Esophagus muscularis mucosa (tissue), 4 donors: ENCODE measurements around the gene ATP11A. TPM values are rescaled to one million over a fixed set of nuclear protein-coding genes. Genes with fewer than 3 reads are reported as not detected.

Source experiments
- DNase-seq: peaks from one replicate; pipeline ENCODE4 v3.0.0-alpha.2; 2017; ENCODE audit errors: extremely low spot score
- H3K27ac ChIP-seq, 4 donors: fragments of 200-600 bp; sonication (generic); replicated peaks in 1 of 4; 1 replicate in 3 of 4; 2 replicates in 1 of 4; pipeline ENCODE4 v1.5.1; 2016 to 2019; ENCODE audit warnings: mild to moderate bottlenecking in 1 of 4
- H3K27me3 ChIP-seq, 4 donors: fragments of 200-600 bp; sonication (generic); one replicate each; pipeline versions ENCODE4 v1.5.1 to v1.6.0; 2016 to 2019
- H3K36me3 ChIP-seq, 4 donors: fragments of 200-600 bp; sonication (generic); one replicate each; pipeline ENCODE4 v1.5.1; 2016 to 2019
- H3K4me1 ChIP-seq, 4 donors: fragments of 200-600 bp; sonication (generic); one replicate each; pipeline ENCODE4 v1.5.1; 2016 to 2019
- H3K4me3 ChIP-seq, 4 donors: fragments of 200-600 bp; sonication (generic); 1 replicate in 2 of 4; 2 replicates in 2 of 4; pipeline ENCODE4 v1.5.1; 2016 to 2019; ENCODE audit warnings: mild to moderate bottlenecking in 4 of 4, moderate library complexity in 1 of 4
- H3K9me3 ChIP-seq, 4 donors: fragments of 200-600 bp; sonication (generic); 1 replicate in 3 of 4; 2 replicates in 1 of 4; pipeline ENCODE4 v1.5.1; 2016 to 2019
- CTCF ChIP-seq, 3 experiments: fragments of 200-600 bp in 2 of 3; fragments of 450-650 bp in 1 of 3; sonication (generic) in 2 of 3; IDR thresholded peaks; one replicate each; pipeline ENCODE4 v1.5.1; 2017 to 2019; ENCODE audit warnings: antibody characterized with exemption in 3 of 3, mild to moderate bottlenecking in 2 of 3, moderate library complexity in 1 of 3
- EP300 ChIP-seq: sonication (generic); formaldehyde crosslinking; IDR thresholded peaks from one replicate; pipeline ENCODE4 v1.6.1; 2017; ENCODE audit warnings: antibody characterized with exemption
- POLR2A ChIP-seq: fragments of 450-650 bp; IDR thresholded peaks from one replicate; pipeline ENCODE4 v1.6.1; 2017; ENCODE audit warnings: antibody characterized with exemption, moderate library complexity, mild to moderate bottlenecking, low read depth
- POLR2AphosphoS5 ChIP-seq, 2 donors: sonication (generic); formaldehyde crosslinking; IDR thresholded peaks; one replicate each; pipeline ENCODE4 v1.6.1; 2017; ENCODE audit warnings: antibody characterized with exemption in 2 of 2
- WGBS: methylation state at CpG from one replicate; pipeline ENCODE4 v1.1.5; 2018; 5-methylcytosine and 5-hydroxymethylcytosine counted together
- intact Hi-C: fragments of 100-400 bp; cut with DNase I; formaldehyde crosslinking; loops from one replicate; pipeline ENCODE4 v1.15.1; 2023
- total RNA-seq, 4 donors: library from RNA; depleted of rRNA; stranded (reverse); fragments of >200 nt; gene quantifications; one replicate each; pipeline versions ENCODE4 v1.1.0 to v1.2.1, GENCODE V29; 2016

The ATP11A gene
- total RNA-seq, 4 donors from 2014 or later, result 11.2 to 27.8 (median 14.3) TPM

GRCh38 chr13:112697756-112698655 lies 8.2 kb downstream of the ATP11A start:
- Histone ChIP-seq H3K27me3 (no peaks in the 10 kb centered on the region), H3K4me3 (no peak overlapping the region), H3K4me1 (peaks cover 17 to 33% (median 27%) of the 10 kb centered on the region in 4 donors), H3K27ac (no peak overlapping the region), H3K36me3 (no peaks in the 10 kb centered on the region), H3K9me3 (no peaks in the 10 kb centered on the region)
- no peak for DNase-seq
- WGBS, result 74% methylated on average over 17 of the region's 19 CpGs
- intact Hi-C loops, result no loop called here
- TF ChIP-seq POLR2A (no peak), POLR2AphosphoS5 (IDR thresholded peaks at IDR 0.05) (no peak), EP300 (no peak), CTCF (IDR thresholded peaks at IDR 0.05) (no peak)

GRCh38 chr13:112699322-112699918 lies 9.6 kb downstream of the ATP11A start:
- intact Hi-C loops, result no loop called here
- H3K4me1 ChIP-seq, result peaks cover 6 to 23% (median 22%) of the 10 kb centered on the region in 4 donors
- no peaks in the 10 kb centered on the region for H3K36me3 ChIP-seq
- no peak for TF ChIP-seq EP300
- TF ChIP-seq CTCF (IDR thresholded peaks at IDR 0.05), result no peak
- no peak for TF ChIP-seq POLR2A
- TF ChIP-seq POLR2AphosphoS5 (IDR thresholded peaks at IDR 0.05), result no peak
- WGBS, result 79% methylated on average over 13 of the region's 13 CpGs
- H3K4me3 ChIP-seq, result no peak overlapping the region
- H3K27me3 ChIP-seq, result no peaks in the 10 kb centered on the region
- no peak overlapping the region for H3K27ac ChIP-seq
- no peaks in the 10 kb centered on the region for H3K9me3 ChIP-seq
- no peak for DNase-seq

GRCh38 chr13:112700291-112701060 lies 10.6 kb downstream of the ATP11A start:
- H3K9me3 ChIP-seq, result no peaks in the 10 kb centered on the region
- H3K27ac ChIP-seq, result no peak overlapping the region
- DNase-seq, result no peak
- intact Hi-C loops, result no loop called here
- H3K36me3 ChIP-seq, result no peaks in the 10 kb centered on the region
- 96% methylated on average over 26 of the region's 32 CpGs for WGBS
- H3K4me3 ChIP-seq, result no peak overlapping the region
- no peak for TF ChIP-seq CTCF (IDR thresholded peaks at IDR 0.05)
- TF ChIP-seq POLR2A, result no peak
- TF ChIP-seq EP300, result no peak
- TF ChIP-seq POLR2AphosphoS5 (IDR thresholded peaks at IDR 0.05), result no peak
- no peaks in the 10 kb centered on the region for H3K27me3 ChIP-seq
- H3K4me1 ChIP-seq, result peaks cover 5 to 28% (median 20%) of the 10 kb centered on the region in 4 donors

- intact Hi-C loops, result no loop called here
- no peak for TF ChIP-seq EP300
- no peak for TF ChIP-seq POLR2AphosphoS5 (IDR thresholded peaks at IDR 0.05)
- no peak for TF ChIP-seq CTCF (IDR thresholded peaks at IDR 0.05)
- no peak for TF ChIP-seq POLR2A
- Histone ChIP-seq H3K36me3 (no peaks in the 10 kb centered on the region), H3K4me1 (peaks cover 5 to 28% (median 17%) of the 10 kb centered on the region in 4 donors), H3K4me3 (no peak overlapping the region), H3K27ac (no peak overlapping the region), H3K27me3 (no peaks in the 10 kb centered on the region), H3K9me3 (no peaks in the 10 kb centered on the region)
- WGBS, result 87% methylated on average over 30 of the region's 32 CpGs
- no peak for DNase-seq
These were observed 12.6 kb downstream of the ATP11A start for GRCh38 chr13:112702341-112702985.
